Suppressor macrophage treated with lipopolysaccharide for 1 hour (primary cell): ENCODE data around the gene C17orf78.
"Not testable (repeated sequence)": the region's sequence is repeated elsewhere in the genome, so short reads cannot be mapped to it uniquely, and the experiment has no call there.

Source experiments
- DNase-seq, 3 donors: peaks; one replicate each; pipeline ENCODE4 v3.0.0-alpha.2; 2020 to 2022

C17orf78 gene

DNA sequence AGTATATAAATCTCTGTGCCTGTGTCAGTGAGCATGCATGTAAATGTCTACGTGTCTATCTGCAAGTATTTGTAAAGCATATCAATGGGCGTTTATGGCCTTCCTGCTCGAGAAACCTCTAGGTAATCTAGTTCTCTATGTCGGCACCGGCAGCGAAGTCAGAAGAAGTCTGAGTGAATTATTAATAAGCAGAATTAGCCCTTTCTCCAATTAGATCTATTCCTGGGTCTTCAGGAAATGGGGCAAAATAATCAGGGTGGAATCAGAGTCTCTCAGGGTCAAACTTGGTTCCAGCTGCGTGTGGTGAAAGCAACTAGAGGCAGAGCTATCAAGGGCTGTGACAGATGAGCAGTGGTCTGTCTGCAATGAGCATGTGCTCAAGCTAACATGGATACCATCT, at the start of gene C17orf78:
TSS of gene C17orf78 (plus strand) at position 280 of the 400 bp plus-strand sequence. CDS start at position 388, 108 bp downstream.
- DNase-seq: no peak

- DNase-seq: no peak
Observed at GRCh38 chr17:37327341-37328090, 48.3 kb upstream of the C17orf78 start.

DNA sequence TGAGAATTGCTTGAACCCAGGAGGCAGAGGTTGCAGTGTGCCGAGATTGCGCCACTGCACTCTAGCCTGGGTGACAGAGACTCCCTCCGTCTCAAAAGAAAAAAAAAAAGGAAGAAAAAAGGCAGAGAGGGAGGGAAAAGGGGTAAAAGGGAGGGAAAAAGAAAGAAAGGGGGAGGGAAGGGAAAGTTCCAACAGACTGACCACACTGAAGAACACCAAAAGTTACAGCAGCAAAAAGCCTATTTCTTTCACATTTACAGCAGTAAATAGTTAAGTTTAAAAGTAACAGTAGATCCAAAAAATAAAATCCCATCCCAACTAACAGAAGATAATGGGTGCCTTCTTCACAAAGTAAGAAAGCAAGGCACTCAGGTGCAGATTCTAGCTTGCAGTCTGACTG, 36.9 kb upstream of the C17orf78 start:
- DNase-seq: no peak

GRCh38 chr17:37339321-37339720, 36.5 kb upstream of the C17orf78 start:
- no peak for DNase-seq

- DNase-seq: no peak
Observed at GRCh38 chr17:37340804-37341203, 35.0 kb upstream of the C17orf78 start.

DNA sequence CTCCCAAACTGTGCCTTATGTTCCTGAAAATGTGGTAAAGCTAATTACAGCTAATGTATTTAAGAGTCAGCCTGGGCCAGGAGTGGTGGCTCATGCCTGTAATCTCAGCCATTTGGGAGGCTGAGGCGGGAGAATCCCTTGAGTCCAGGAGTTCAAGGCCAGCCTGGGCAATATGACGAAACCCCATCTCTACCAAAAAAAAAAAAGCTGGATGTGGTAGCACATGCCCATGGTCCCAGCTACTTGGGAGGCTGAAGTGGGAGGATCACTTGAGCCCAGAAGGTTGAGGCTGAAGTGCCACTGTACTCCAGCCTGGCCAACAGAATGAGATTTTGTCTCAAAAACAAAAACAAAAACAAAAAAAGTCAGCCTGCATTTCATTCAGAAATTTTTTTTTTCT, 33.2 kb upstream of the C17orf78 start:
- DNase-seq: no peak

- DNase-seq: no peak
Observed at GRCh38 chr17:37344519-37344918, 31.3 kb upstream of the C17orf78 start.

DNA sequence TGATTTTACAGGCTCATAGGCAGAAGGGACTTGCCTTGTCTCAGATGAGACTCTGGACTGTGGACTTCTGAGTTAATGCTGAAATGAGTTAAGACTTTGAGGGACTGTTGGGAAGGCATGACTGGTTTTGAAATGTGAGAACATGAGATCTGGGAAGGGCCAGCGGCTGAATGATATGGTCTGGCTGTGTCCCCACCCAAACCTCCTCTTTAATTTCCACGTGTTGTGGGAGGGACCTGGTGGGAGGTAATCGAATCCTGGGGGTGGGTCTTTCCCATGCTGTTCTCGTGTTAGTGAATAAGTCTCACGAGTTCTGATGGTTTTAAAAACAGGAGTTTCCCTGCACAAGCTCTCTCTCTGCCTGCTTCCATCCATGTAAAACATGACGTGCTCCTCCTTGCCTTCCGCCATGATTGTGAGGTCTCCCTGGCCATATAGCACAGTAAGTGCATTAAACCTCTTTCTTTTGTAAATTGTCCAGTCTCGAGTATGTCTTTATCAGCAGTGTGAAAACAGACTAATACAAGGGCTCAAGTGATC, 28.9 kb upstream of the C17orf78 start:
- not testable (repeated sequence) for DNase-seq

DNA sequence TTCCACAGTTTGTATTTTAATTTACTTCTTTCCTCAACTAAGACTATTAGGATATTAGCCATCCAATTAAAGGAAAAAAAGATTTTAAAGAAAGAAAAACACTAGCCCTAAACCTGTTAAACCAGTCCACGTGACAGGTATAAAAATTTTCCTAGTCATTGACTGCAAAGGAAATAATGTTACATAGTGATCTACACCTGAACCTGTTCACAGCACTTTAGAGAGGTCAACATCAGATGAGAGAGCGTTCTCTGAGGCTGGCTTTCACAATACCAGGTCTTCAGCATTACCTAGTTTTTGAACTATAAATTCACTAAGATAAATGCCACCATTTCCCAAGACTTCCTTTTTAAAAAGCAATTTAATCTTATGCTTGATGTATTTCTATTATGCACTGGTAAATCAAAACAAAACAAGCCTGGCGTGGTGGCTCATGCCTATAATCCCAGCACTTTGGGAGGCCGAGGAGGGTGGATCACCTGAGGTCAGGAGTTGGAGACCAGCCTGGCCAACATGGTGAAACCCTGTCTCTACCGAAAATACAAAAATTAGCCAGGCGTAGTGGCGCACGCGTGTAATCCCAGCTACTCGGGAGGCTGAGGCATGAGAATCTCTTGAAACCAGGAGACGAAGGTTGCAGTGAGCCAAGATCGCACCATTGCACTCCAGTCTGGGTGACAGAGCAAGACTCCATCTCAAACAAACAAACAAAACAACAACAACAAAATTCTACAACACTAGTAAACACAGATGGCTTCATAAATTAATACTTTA, 18.8 kb upstream of the C17orf78 start:
- DNase-seq: not testable (repeated sequence)

DNA sequence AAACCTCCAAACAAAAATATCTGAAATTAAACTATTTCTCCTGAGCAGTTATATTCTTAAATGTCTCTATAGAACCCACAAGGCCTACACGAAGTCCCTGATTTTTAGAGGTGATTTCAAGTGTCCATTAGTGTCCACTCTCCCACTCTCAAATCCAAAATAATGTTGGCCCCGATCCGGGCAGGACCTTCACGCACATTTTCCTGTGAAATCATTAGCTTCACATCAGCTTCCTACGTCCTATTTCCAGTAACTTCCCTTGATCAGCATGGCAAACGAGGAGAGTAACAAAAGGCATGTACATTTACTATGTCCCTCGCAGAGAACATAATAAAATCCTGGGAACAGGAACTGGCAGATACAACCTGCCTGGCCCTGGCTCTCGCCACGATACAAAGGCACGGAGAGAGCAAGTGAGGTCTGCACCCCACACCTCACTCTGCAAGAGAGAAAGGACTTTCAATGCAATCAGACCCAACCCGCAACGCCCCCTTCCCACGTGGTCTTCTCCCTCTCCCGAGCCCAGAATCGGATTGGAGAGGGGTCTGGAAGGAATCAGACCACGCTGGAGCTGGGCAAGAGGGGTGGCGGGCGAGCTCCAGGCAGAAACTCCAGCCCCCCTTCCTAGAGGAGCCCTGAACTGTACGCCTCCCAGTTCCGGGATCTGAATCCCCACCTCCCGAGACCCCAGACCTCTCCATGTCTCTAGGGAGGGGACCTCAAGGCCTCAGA, 17.5 kb upstream of the C17orf78 start:
- DNase-seq: peak; percentile 35 to 61 (median 42)

DNA sequence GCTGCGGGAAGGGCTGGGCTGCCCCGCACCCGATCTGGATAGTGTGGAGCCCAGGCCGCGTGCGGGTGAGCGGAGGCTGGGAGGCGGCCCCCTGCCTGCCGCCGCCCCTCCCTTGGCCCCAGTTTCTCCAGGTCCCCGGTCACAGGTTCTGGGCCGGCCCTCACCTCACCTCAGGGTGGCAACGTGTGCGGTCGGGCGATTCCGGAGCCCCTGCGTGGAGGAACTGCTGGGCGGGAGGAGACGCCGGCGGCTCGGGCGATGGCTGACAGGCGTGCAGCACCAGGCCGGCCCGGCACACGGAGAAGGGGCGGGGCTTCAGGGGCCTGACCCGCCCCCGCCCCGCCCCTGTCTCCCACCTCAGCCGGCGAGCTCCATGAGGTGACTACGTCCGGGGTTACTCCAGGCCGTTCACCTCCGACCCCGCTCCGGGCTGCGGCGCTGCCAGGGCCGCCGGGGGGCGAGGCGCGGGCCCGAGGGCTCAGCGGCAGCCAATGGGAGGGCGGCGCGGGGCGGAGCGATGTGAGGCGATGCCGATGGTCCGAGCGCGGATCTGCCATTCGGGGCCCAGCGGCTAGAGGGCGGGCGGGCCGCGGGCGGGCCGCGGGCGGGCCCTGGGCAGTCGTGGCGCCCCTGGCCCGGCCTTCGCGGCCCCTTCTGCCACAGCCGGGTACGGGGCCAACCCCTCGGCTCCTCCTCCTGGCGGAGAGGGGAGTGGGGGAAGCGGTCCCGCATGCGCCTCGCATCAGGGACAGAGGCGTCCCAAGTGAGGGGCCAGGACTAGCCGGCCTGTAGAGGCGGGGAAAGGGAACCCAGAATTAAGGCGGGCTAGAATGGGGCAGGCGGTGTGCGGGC, 16.7 kb upstream of the C17orf78 start:
- DNase-seq: peak; percentile 95 to 98 (median 95)

DNA sequence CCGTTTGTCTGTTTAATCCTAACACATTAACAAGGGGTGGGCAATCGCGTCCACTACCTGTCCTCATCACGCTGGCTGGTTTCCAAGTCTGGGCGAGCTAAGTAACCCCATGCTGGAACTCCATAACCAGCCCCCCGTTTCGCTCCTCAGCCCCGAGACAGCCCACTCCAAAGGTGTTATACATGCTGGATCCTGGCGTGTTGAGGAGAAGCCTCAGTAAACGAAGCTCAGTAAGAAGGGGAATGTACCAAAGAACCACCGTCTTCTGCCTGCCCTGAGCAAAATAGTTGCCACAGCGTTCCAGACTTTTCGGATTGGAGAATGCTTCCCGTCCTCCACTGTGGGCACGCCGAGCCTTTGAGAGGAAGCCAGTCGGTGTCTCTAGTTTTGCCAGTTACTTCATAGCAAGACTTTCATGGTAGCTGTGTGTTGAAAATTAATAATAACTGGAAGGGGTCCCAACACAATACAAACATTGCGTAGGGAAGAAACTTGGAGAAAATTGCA, 16.1 kb upstream of the C17orf78 start:
- DNase-seq: peak; percentile 18 to 37 (median 24)

- DNase-seq: peak; percentile 37 to 68 (median 52)
Observed at GRCh38 chr17:37360632-37361031, 15.2 kb upstream of the C17orf78 start.

DNA sequence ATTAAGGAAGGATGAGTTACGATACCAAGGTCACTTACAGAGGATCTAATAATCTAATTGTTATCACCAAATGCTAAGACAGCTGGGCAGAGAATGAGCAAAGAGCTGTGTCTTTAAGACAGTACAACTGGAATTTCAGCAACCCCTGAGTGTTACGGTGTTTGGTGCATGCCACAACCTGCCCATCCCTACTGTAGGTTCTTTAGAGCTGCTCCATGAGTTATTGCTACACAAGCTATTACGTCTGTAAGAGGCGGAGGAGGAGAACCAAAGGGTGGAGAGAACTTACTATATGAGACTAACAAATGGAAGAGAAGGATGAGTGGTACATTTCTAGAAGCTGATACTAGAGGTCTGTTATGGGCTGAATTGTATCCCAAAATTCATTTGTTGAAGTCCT, 14.2 kb upstream of the C17orf78 start:
- DNase-seq: no peak

DNA sequence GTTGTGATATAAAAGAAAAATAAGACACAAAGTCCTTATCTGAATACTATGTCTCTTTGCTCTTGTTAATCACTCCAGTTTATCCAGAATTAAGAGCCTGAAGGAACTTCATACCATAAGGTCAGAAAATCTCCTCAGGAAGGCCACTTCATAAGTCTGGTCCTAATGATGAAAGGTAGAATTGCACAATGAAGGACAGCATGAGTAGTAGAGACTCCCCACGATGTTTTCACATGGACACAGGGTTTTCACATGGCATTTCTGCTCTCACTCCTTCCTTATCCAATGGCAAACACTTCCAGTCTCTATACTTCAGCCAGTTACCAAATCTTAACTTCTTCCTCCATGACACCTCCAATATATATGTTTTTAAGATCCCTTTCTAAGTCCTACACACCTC, 10.2 kb upstream of the C17orf78 start:
- DNase-seq: peak in 1 of 3 donors; percentile 6

GRCh38 chr17:37368577-37368976, 7.2 kb upstream of the C17orf78 start:
- DNase-seq: peak; percentile 14 to 28 (median 26)

GRCh38 chr17:37373530-37374159, 2.1 kb upstream of the C17orf78 start:
- peak; percentile 79 to 80 (median 80) for DNase-seq

DNA sequence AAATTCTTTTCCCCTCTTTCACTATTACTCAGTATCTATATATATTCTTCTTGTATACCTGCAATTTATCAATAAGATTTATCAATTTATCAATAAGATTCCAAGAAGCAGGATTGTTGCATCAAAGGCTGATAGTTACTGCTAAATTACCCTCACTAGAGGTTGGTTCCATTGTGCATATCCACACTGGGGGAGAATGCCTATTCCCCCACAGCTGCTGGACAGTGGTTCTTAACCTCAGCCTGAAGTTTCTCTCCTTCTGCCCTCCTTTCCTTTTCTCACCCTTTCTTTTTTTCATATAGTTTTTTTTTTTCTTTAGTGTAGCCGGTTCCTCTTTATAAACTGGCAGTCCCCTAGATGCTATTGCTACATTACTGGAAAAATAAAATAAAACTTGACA, 6.3 kb downstream of the C17orf78 start:
- DNase-seq: no peak

DNA sequence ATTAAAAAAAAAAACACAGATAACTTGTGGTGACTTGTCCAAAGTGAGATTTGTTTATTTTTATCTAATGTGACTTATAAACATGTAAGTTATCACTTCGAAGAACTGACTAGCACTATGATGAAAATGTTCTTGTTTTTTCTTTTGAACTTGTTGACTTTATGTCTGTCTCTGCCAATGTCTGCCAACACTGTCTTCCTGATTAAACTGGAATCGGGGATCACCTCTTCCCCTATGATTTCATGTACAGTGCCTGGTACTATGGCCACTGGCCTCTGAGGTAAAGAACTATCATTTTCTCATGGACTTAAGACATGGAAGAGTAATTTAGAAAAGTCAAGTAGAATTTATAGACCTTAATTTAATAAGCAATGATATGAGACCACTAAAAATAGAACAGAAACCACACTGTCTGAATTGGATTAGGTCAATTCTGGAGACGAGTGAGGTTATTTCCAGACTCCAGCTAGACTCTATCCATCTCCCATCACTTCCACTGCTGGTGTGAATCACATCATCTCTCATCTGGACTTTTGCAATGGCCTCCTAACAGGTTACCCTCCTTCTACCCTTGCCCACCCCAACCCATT, 8.9 kb downstream of the C17orf78 start:
- no peak for DNase-seq

- DNase-seq: no peak
Observed at GRCh38 chr17:37385474-37385990, 9.7 kb downstream of the C17orf78 start.

DNA sequence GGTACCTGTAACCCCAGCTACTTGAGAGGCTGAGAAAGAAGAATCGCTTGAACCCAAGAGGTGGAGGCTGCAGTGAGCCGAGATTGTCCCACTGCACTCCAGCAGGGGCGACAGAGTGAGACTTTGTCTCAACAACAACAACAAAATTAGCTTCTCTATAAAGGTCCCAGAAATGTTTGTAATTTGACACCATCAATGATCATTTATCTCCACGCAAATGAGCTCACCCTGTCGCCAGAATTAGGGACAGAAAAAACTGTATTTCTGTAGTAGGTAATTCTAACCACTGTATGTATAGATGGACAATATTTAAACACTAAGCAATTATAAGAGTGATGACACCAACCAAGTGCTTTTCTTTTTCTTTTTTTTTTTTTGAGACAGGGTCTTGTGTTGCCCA, 10.7 kb downstream of the C17orf78 start:
- DNase-seq: no peak
